HG02840 (cell line): ENCODE results near the gene MACO1.
"Not testable (repeated sequence)": the region's sequence is repeated elsewhere in the genome, so short reads cannot be mapped to it uniquely, and the experiment has no call there.

ENCODE experiments used
- ATAC-seq: cut with Tn5 transposase; IDR thresholded peaks from one replicate; pipeline ENCODE4 v1.9.1; 2021; ENCODE audit warnings: mild to moderate bottlenecking, moderate library complexity, moderate number of reproducible peaks; ENCODE audit not compliant: unreplicated experiment, low FRiP score

Gene MACO1

DNA sequence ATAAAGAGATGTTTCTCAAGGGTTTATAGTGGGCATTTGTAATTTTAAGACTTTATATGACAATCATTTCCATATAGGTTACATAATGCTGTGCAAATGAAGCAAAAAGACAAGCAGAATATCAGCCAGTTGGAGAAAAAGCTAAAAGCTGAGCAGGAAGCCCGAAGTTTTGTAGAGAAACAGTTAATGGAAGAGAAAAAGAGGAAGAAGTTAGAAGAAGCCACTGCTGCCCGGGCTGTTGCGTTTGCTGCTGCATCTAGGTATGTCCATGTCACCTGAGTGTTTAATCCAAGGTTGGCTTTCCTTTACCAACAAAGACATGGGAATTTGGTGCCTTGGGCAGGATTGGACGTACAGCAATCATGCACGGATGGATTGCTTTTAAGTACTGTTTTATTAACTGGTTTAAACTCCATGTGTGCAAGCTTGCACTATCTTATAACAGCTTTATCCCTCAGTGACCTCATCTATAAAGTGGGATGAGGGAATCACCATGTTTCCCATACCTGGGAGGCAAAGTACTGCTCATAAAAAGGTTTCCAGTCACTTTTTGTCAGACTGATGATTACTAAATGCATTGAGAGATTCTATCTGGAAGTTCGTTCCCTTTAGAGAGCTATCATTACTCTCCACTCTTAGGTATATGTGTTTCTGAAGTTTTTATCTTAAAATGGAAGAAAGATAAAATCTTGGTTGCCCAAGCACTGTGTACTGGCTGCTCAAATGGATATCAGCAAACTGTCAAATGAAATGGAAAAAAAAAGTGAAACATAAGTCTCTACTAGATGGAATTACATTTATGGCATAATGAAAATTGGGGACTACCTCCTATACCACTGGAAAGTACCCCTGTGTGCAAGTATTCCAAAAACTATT is 55.1 kb downstream of the MACO1 start:
- no peak for ATAC-seq

GRCh38 chr1:25486602-25487001 is 55.9 kb downstream of the MACO1 start:
- ATAC-seq, result no peak

DNA sequence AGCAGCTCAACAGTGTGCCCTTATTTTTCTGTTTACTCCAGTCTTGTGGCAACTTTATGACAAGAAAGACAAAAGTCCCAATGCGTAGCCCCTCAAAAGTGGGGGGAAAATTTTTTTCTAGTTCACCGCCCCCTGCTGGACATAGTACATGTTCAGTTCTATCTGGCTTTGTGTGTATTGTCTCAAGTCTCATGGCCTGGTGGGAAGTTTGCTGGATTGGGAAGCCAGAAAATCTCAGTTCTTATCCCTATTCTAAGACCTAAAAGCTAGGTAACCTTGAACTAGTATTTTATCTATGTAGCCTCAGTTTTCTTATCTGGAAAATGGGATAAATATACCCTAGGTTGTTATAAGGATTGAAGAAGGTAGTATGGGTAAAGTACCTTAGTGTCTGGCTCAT is 56.9 kb downstream of the MACO1 start:
- ATAC-seq, result no peak

DNA sequence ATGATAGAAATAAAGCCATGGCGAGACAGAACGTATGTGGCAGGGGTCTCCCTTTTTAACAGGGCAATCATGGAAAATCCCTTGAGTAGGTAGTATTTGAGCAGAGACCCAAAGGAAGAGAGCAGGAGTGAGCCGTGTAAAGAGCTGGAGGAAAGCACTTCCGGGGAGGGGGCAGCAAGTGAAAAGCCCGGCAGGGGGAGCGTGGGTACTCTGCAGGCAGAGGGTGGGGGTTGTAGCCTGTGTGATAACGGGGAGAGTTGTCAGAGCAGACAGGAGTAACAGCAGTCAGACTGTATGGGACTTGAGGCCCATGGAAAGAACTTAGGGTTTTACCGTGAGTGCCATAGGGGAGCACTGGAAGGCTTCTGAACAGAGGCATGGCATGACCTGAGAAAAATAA is 61.6 kb downstream of the MACO1 start:
- no peak for ATAC-seq

DNA sequence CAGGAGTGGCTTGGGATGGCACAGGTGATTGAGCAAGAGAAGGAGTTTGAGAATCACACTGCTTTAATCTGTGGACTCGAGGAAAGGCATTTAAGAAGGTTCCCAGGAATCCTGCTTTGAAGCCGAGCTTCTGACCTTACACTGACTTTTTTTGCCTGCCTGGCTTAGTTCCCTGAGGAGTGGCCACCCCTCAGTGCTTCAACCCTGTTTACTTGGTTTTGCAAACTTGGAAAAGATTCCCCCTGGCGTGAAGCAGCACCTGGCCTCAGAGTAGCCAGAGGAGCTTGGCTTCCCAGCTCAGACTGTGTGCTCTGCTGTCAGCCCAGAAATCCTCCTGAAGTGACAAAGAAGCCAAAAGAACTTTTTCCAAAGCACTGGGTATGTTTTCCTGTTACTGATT is 64.3 kb downstream of the MACO1 start:
- ATAC-seq, result no peak

DNA sequence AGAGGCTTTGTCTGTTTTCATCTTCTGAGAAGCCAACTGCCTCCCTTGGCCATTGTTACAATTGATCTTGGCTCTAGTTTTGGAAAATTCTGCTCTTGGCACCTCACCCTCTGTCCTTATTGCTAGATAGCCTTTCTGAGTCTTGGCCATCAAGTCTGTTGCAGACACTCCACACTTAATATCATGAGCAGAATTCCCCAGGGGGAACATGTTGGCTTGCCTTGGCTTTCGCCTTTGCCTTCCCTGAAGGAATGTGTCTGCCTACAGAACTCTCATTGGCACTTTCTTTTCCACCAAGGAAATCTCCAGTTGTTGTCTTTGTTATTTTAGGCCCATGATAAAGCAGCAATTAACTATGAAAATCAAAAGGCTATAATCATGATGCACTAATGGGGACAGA is 70.0 kb downstream of the MACO1 start:
- ATAC-seq, result no peak

DNA sequence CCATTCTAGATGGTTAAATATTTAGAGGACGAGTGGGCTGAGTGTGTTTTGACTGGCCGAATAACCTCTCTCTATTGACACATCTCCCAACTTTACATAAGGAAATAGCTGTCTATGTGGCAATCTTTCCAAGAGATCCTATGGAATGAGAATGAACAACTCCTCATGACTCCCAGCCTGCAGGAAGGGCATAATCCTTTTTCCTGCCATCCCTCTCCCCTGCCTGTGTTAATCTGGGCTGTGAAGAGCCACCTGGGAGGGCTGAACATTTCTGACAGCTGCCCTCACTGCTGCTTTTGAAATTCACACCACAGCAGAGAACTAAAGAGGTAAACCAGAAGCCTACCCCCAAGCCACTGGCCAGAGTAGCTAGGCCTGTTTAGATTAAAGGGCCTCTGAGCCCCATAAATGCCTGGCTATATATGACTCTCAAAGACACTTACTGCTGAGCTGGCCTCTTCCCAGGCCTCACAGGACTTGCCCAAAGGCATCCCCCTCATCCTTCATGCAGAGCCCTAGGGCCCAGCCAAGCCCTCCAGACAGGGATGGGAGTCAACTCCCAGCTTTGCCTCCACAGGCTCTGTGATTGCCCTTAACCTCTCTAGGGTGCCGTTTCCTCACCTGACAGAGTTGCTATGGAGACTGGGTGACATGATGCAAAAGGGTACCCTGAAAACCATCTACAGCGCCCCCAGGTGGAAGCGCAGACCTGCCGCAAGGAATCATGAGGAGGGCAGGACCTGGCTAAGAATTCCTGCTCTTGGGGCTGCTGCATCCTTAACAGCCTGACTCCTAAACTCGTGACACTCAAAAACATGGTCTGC is 70.8 kb downstream of the MACO1 start:
- ATAC-seq, result no peak

DNA sequence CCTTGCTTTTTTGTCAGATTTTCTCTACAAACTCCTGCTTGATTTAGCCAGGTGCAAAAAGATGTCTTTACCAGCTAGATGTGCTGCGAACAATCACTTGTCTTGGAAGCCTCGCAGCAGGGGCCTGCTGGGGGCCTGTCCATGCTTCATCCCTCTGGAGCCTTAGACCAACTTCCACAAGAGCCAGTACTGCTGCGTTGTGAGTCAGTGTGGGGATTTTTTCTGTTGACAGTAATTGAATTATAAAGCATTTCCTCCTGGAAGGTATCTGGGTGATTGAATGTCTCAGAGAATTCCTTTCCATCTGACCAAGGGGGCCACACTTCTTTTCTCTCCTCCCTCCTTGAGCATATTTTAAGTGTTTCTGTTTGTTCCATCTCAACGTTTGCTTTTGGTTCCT is 72.3 kb downstream of the MACO1 start:
- no peak for ATAC-seq

GRCh38 chr1:25503551-25504426 is 73.1 kb downstream of the MACO1 start:
- no peak for ATAC-seq

GRCh38 chr1:25504706-25505595 is 74.3 kb downstream of the MACO1 start:
- no peak for ATAC-seq

GRCh38 chr1:25505656-25506385 is 75.1 kb downstream of the MACO1 start:
- no peak for ATAC-seq

DNA sequence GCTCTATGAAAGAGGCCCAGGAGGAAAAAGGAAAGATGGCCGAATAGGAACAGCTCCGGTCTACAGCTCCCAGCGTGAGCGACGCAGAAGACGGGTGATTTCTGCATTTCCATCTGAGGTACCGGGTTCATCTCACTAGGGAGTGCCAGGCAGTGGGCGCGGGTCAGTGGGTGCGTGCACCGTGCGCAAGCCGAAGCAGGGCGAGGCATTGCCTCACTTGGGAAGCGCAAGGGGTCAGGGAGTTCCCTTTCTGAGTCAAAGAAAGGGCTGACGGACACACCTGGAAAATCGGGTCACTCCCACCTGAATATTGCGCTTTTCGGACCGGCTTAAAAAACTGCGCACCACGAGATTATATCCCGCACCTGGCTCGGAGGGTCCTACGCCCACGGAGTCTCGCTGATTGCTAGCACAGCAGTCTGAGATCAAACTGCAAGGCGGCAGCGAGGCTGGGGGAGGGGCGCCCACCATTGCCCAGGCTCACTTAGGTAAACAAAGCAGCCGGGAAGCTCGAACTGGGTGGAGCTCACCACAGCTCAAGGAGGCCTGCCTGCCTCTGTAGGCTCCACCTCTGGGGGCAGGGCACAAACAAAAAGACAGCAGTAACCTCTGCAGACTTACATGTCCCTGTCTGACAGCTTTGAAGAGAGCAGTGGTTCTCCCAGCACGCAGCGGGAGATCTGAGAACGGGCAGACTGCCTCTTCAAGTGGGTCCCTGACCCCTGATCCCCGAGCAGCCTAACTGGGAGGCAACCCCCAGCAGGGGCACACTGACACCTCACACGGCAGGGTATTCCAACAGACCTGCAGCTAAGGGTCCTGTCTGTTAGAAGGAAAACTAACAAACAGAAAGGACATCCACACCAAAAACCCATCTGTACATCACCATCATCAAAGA is 76.1 kb downstream of the MACO1 start:
- ATAC-seq, result not testable (repeated sequence)

DNA sequence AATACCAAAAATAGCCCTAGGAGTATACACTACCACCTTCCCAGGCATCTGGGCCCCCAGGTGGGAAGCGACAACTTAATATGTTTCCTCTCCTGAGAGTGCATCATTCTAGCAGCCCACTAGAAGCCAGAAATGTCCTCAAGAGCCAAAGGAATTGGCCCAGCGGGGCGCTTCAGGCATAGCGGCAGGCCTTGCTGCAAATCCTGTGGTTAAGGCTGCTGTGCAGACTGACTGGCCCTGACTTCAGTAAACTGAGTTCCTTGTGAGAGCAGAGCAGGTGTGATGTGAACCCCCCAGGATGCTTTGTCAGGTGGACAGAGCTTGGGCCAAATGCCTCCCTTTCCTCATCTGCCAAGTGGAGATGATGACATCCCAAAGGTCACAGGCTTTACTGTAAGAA is 83.0 kb downstream of the MACO1 start:
- ATAC-seq, result no peak

DNA sequence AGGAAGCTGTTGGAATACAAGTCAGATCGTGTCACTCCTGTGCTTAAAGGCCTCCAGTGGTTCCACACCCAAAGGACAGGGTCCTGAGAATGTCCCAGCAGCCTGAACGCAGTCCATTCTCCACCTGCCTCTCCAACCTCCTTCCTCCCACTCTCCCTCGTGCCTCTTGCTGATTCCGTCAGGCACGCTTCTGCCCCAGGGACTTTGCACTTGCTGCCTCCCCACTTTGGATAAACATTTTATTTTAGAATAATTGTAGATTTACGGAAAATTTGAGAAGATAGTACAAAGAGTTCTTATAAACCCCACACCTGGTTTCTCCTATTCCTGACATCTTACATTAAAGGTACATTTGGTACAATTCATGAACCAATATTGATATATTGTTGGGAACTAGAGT is 84.3 kb downstream of the MACO1 start:
- no peak for ATAC-seq

- no peak for ATAC-seq
Observed at GRCh38 chr1:25516686-25517085, 86.0 kb downstream of the MACO1 start.

GRCh38 chr1:25517476-25518394 is 87.0 kb downstream of the MACO1 start:
- ATAC-seq, result no peak

DNA sequence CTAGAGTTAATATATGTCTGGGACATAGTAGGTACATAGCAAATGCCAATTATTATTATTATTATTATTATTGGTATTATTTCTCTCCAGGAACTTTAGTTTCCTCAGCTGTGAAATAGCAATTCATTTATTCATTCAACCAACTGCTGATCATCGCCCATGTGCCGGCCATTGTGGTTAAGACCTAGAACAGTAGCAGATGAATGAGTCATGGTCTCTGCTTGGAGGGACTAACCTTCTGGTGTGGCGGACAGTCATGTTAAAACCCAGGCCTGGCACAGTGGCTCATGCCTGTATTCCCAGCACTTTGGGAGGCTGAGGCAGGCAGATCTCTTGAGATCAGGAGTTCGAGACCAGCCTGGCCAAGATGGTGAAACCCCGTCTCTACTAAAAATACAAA is 88.9 kb downstream of the MACO1 start:
- no peak for ATAC-seq
